ENCODE results near the gene HABP2.

DNA sequence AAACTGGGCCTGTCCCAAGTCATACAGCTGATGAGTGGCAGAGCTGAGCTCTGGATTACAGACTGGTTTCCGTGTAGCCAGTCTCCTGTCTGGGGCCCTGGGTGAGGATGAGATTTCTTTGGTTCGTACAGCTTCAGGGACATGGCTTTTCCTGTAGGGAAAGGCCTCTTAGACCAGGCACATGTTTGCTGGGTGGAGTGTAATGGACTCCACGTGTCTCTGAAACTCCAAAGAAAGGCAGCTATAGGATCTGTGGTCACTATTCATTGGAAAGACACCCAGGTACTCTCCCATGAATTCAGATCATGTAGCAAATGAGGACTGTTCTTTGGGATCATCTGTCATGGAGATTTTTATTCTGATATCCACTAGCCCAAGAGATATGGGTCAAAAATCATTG, 2.4 kb downstream of the HABP2 start:
- TF ChIP-seq NFE2L2 (IDR thresholded peaks at IDR 0.05; ENCODE audit: low read depth, low read length) (no peak), RAD21 (IDR thresholded peaks at IDR 0.05; ENCODE audit: low read length) (no peak), RFX5 (IDR thresholded peaks at IDR 0.05; ENCODE audit: low read depth, low read length) (no peak), POLR2A (IDR thresholded peaks at IDR 0.05; ENCODE audit: low read depth, low read length) (no peak), FOS (IDR thresholded peaks at IDR 0.05; ENCODE audit: low read depth, low read length) (no peak), CHD1 (IDR thresholded peaks at IDR 0.05; ENCODE audit: low read depth, low read length) (no peak), CEBPB (IDR thresholded peaks at IDR 0.05; ENCODE audit: low read depth, low read length) (no peak), RCOR1 (IDR thresholded peaks at IDR 0.05; ENCODE audit: insufficient replicate concordance, low read length) (no peak), MXI1 (IDR thresholded peaks at IDR 0.05; ENCODE audit: borderline replicate concordance, low read depth, low read length) (no peak), SMC3 (IDR thresholded peaks at IDR 0.05; ENCODE audit: low read depth, low read length) (no peak), MAZ (IDR thresholded peaks at IDR 0.05; ENCODE audit: borderline replicate concordance, low read depth, low read length) (no peak)
- TF ChIP-seq, protein P1, sequence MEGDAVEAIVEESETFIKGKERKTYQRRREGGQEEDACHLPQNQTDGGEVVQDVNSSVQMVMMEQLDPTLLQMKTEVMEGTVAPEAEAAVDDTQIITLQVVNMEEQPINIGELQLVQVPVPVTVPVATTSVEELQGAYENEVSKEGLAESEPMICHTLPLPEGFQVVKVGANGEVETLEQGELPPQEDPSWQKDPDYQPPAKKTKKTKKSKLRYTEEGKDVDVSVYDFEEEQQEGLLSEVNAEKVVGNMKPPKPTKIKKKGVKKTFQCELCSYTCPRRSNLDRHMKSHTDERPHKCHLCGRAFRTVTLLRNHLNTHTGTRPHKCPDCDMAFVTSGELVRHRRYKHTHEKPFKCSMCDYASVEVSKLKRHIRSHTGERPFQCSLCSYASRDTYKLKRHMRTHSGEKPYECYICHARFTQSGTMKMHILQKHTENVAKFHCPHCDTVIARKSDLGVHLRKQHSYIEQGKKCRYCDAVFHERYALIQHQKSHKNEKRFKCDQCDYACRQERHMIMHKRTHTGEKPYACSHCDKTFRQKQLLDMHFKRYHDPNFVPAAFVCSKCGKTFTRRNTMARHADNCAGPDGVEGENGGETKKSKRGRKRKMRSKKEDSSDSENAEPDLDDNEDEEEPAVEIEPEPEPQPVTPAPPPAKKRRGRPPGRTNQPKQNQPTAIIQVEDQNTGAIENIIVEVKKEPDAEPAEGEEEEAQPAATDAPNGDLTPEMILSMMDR (conservative IDR thresholded peaks at IDR 0.05; ENCODE audit: low read depth, low read length) = no peak
- TF ChIP-seq, protein P2, sequence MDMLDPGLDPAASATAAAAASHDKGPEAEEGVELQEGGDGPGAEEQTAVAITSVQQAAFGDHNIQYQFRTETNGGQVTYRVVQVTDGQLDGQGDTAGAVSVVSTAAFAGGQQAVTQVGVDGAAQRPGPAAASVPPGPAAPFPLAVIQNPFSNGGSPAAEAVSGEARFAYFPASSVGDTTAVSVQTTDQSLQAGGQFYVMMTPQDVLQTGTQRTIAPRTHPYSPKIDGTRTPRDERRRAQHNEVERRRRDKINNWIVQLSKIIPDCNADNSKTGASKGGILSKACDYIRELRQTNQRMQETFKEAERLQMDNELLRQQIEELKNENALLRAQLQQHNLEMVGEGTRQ (IDR thresholded peaks at IDR 0.05; ENCODE audit: low read depth, low read length) = no peak
- TF ChIP-seq, protein P3, sequence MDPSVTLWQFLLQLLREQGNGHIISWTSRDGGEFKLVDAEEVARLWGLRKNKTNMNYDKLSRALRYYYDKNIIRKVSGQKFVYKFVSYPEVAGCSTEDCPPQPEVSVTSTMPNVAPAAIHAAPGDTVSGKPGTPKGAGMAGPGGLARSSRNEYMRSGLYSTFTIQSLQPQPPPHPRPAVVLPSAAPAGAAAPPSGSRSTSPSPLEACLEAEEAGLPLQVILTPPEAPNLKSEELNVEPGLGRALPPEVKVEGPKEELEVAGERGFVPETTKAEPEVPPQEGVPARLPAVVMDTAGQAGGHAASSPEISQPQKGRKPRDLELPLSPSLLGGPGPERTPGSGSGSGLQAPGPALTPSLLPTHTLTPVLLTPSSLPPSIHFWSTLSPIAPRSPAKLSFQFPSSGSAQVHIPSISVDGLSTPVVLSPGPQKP (IDR thresholded peaks at IDR 0.05; ENCODE audit: borderline replicate concordance, low read depth, low read length) = no peak

All from IMR-90 (cell line).